Stomach (tissue), 4 donors: ENCODE results near the gene CGB8.
"Not testable (repeated sequence)": the region's sequence is repeated elsewhere in the genome, so short reads cannot be mapped to it uniquely, and the experiment has no call there.

Source experiments
- EP300 ChIP-seq: sonication (generic); formaldehyde crosslinking; IDR thresholded peaks from one replicate; pipeline ENCODE4 v1.6.1; 2017; ENCODE audit warnings: antibody characterized with exemption
- POLR2A ChIP-seq, 4 donors: fragments of 450-650 bp; IDR thresholded peaks; one replicate each; pipeline ENCODE4 v1.6.1; 2016; ENCODE audit warnings: antibody characterized with exemption in 4 of 4, control low read depth in 2 of 4, mild to moderate bottlenecking in 1 of 4, moderate library complexity in 1 of 4
- POLR2AphosphoS5 ChIP-seq, 3 donors: sonication (generic); formaldehyde crosslinking; IDR thresholded peaks; one replicate each; pipeline ENCODE4 v1.6.1; 2016; ENCODE audit warnings: antibody characterized with exemption in 3 of 3
- TF ChIP-seq, protein P1 (sequence below), 7 experiments: fragments of 450-650 bp in 4 of 7; fragments of 200-600 bp in 3 of 7; sonication (generic) in 3 of 7; IDR thresholded peaks; one replicate each; pipeline ENCODE4 v1.5.1; 2016 to 2019; ENCODE audit warnings: antibody characterized with exemption in 7 of 7, control low read depth in 2 of 7, mild to moderate bottlenecking in 1 of 7

DNA sequence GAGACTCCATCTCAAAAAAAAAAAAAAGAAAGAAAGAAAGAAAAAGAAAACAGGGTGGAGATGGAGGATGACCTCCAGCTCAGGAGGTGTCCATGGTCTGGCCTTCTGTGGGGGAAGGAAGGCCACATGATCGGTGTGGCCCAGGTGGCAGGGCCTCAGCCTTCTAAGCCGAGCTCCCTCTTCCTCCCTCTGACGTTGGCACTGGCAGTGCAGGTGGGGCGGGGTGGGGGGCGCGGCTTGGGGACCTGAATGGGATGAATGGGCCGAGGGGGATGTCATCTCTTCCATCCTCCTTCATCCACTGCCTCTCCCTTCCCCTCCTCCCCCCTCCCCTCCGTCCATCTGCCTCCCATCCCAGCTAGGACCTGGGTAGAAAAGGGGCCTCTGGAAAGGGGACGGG lies 9.2 kb downstream of the CGB8 start:
- TF ChIP-seq, protein P1, sequence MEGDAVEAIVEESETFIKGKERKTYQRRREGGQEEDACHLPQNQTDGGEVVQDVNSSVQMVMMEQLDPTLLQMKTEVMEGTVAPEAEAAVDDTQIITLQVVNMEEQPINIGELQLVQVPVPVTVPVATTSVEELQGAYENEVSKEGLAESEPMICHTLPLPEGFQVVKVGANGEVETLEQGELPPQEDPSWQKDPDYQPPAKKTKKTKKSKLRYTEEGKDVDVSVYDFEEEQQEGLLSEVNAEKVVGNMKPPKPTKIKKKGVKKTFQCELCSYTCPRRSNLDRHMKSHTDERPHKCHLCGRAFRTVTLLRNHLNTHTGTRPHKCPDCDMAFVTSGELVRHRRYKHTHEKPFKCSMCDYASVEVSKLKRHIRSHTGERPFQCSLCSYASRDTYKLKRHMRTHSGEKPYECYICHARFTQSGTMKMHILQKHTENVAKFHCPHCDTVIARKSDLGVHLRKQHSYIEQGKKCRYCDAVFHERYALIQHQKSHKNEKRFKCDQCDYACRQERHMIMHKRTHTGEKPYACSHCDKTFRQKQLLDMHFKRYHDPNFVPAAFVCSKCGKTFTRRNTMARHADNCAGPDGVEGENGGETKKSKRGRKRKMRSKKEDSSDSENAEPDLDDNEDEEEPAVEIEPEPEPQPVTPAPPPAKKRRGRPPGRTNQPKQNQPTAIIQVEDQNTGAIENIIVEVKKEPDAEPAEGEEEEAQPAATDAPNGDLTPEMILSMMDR (IDR thresholded peaks at IDR 0.05): not testable (repeated sequence)
- not testable (repeated sequence) for TF ChIP-seq POLR2AphosphoS5 (IDR thresholded peaks at IDR 0.05); POLR2A (IDR thresholded peaks at IDR 0.05); EP300
